K562 (cell line): ENCODE measurements around the gene MAGIX. TPM values are rescaled to one million over a fixed set of nuclear protein-coding genes. Genes with fewer than 3 reads are reported as not detected.

Experiments used
- ARID4B ChIP-seq: sonication (generic); formaldehyde crosslinking; IDR thresholded peaks from 2 replicates; pipeline ENCODE4 v1.8.0; 2022; ENCODE audit warnings: mild to moderate bottlenecking, missing genetic modification reagents
- ERF ChIP-seq: fragments of 450-650 bp; formaldehyde crosslinking; IDR thresholded peaks from 2 replicates; pipeline ENCODE4 v1.4.0; 2020; ENCODE audit warnings: mild to moderate bottlenecking, mixed read lengths
- ETS2 ChIP-seq: IDR thresholded peaks from 2 replicates; pipeline ENCODE4 v1.6.1; 2016; ENCODE audit warnings: borderline replicate concordance, missing genetic modification characterization, mild to moderate bottlenecking, moderate library complexity, missing compliant biosample characterization; ENCODE audit not compliant: poor library complexity, severe bottlenecking
- FOXO4 ChIP-seq: fragments of 450-650 bp; formaldehyde crosslinking; IDR thresholded peaks from 2 replicates; pipeline ENCODE4 v1.4.0; 2020; ENCODE audit warnings: mild to moderate bottlenecking, moderate library complexity
- MEF2D ChIP-seq: conservative IDR thresholded peaks from 2 replicates; pipeline ENCODE4 v1.6.1; 2016; ENCODE audit warnings: low read depth, missing genetic modification characterization, missing compliant biosample characterization
- NCOA2 ChIP-seq, 2 experiments: fragments of 450-650 bp; IDR thresholded peaks; 2 replicates each; pipeline ENCODE4 v1.6.1; 2018; ENCODE audit warnings: mild to moderate bottlenecking in 2 of 2, moderate library complexity in 1 of 2; ENCODE audit not compliant: partially characterized antibody in 2 of 2
- NCOA6 ChIP-seq: fragments of 450-650 bp; IDR thresholded peaks from 2 replicates; pipeline ENCODE4 v1.6.1; 2017; ENCODE audit warnings: mild to moderate bottlenecking
- NR4A1 ChIP-seq, 2 experiments: fragments of 250-450 bp in 1 of 2; fragments of 450-650 bp in 1 of 2; sonication (Bioruptor Pico) in 1 of 2; IDR thresholded peaks; 2 replicates each; pipeline versions ENCODE4 v1.4.0 to v1.6.1; 2016 to 2020; ENCODE audit warnings: mild to moderate bottlenecking in 2 of 2, missing compliant biosample characterization in 1 of 2, missing genetic modification characterization in 1 of 2, moderate library complexity in 1 of 2
- SAFB ChIP-seq: fragments of 200-400 bp; formaldehyde crosslinking; IDR thresholded peaks from 2 replicates; pipeline ENCODE4 v1.6.1; 2017; ENCODE audit warnings: low read depth, low read length, borderline replicate concordance
- SIRT6 ChIP-seq: IDR thresholded peaks from one replicate; pipeline ENCODE4 v1.6.1; 2012; ENCODE audit warnings: low read depth, mild to moderate bottlenecking, control low read depth, inconsistent platforms, low read length, moderate library complexity
- SMARCA4 ChIP-seq: fragments of 450-650 bp; IDR thresholded peaks from 2 replicates; pipeline ENCODE4 v1.6.1; 2016
- TBL1XR1 ChIP-seq, 2 experiments: IDR thresholded peaks; 2 replicates each; pipeline ENCODE4 v1.6.1; 2012; ENCODE audit warnings: improper control_type of control experiment in 2 of 2, low read length in 2 of 2, mild to moderate bottlenecking in 1 of 2
- ZC3H11A ChIP-seq: IDR thresholded peaks from 2 replicates; pipeline ENCODE4 v1.6.1; 2012; ENCODE audit warnings: low read depth, low read length, improper control_type of control experiment
- ZNF263 ChIP-seq: sonication (generic); formaldehyde crosslinking; IDR thresholded peaks from 2 replicates; pipeline ENCODE4 v1.8.0; 2022; ENCODE audit warnings: mild to moderate bottlenecking, missing genetic modification reagents, borderline replicate concordance
- ZNF3 ChIP-seq: fragments of 250-450 bp; sonication (Bioruptor Pico); IDR thresholded peaks from 2 replicates; pipeline ENCODE4 v1.5.0; 2021; ENCODE audit warnings: mild to moderate bottlenecking, moderate library complexity
- ZNF395 ChIP-seq: fragments of 200-800 bp; sonication (Bioruptor generic); IDR thresholded peaks from 2 replicates; pipeline ENCODE4 v1.6.1; 2017; ENCODE audit warnings: missing genetic modification characterization, missing compliant biosample characterization
- ZNF584 ChIP-seq: fragments of 200-800 bp; sonication (Bioruptor generic); IDR thresholded peaks from 2 replicates; pipeline ENCODE4 v1.6.1; 2016; ENCODE audit warnings: low read depth, mild to moderate bottlenecking, missing genetic modification characterization, missing compliant biosample characterization
- ZNF655 ChIP-seq: fragments of 250-450 bp; sonication (Bioruptor Pico); IDR thresholded peaks from 2 replicates; pipeline ENCODE4 v1.5.0; 2021
- polyA plus RNA-seq, 8 experiments: library from polyadenylated mRNA; depleted of rRNA in 4 of 8; stranded (reverse) in 5 of 8; unstranded in 3 of 8; fragments of >200 nt; fragmentation: Nextera tagmentation in 2 of 8; fragmentation: Illumina TruSeq in 1 of 8; extraction: Ambion mirVana in 2 of 8; extraction: Trizol in 1 of 8; gene quantifications; 2 replicates each; pipeline versions ENCODE4 v1.2.1 to v1.2.3, GENCODE V29; 2011 to 2014; ENCODE audit warnings: inconsistent platforms in 1 of 8, missing spikeins in 1 of 8
- total RNA-seq, 7 experiments: library from RNA; depleted of rRNA in 6 of 7; stranded (reverse); fragments of >200 nt in 6 of 7; fragmentation: Illumina TruSeq in 2 of 7; extraction: Trizol in 2 of 7; gene quantifications; 2 replicates each; pipeline versions ENCODE4 v1.2.1 to v1.2.3, GENCODE V29; 2011 to 2021; ENCODE audit warnings: low replicate concordance in 1 of 7

Gene MAGIX
- total and polyA plus RNA-seq, 9 of the 15 experiments (the other 6 are each of a cell fraction or from before 2014, with no cell fraction given), result 0.08 to 3.5 (median 0.47) TPM

- TF ChIP-seq ARID4B (CRISPR knock-in tag) (0 out of 2 replicates have a peak, but pooled peaks have one; percentile 29), ZNF655 (CRISPR knock-in tag) (no peak), NCOA2 (IDR thresholded peaks at IDR 0.05; ENCODE audit: partially characterized antibody in 2 of 2) (no peak), SMARCA4 (peak; percentile 78), ZNF263 (no peak), SAFB (no peak), FOXO4 (CRISPR knock-in tag) (no peak), ZNF3 (CRISPR knock-in tag) (no peak), ERF (CRISPR knock-in tag) (peak; percentile 8; the same call in 1 of the 2 replicates), ZNF584 (CRISPR knock-in tag) (peak; percentile 42; the same call in 1 of the 2 replicates), NR4A1 (CRISPR knock-in tag; IDR thresholded peaks at IDR 0.05) (no peak), NR4A1 (tag; IDR thresholded peaks at IDR 0.05) (0 out of 2 replicates have a peak, but pooled peaks have one; percentile 25), ZC3H11A (no peak), NCOA6 (no peak), SIRT6 (no peak), MEF2D (no peak), ZNF395 (CRISPR knock-in tag) (no peak; the same call in 1 of the 2 replicates), TBL1XR1 (IDR thresholded peaks at IDR 0.05; ENCODE audit: low read length in 2 of 2) (no peak), ETS2 (tag) (no peak)
Measured at GRCh38 chrX:49166914-49167739, 4.6 kb downstream of the MAGIX start (continued).
